Psoas muscle (tissue), 8 donors: Measurements from ENCODE around the gene GPC6. TPM values are rescaled to one million over a fixed set of nuclear protein-coding genes. Genes with fewer than 3 reads are reported as not detected.

Experiments
- ATAC-seq, 4 donors: fragments of 200-7000 bp; cut with Tn5 transposase; one replicate each; pipeline ENCODE4 v1.9.1; 2020; ENCODE audit warnings: moderate library complexity in 3 of 4, mild to moderate bottlenecking in 2 of 4
- DNase-seq, 2 donors: peaks; one replicate each; pipeline ENCODE4 v3.0.0-alpha.2; 2020
- H3K27ac ChIP-seq: fragments of 200-600 bp; one replicate; pipeline ENCODE4 v1.8.0; 2022
- H3K27me3 ChIP-seq, 3 donors: fragments of 200-600 bp in 1 of 3; one replicate each; pipeline versions ENCODE4 v1.6.1 to v1.8.0; 2013 to 2022; ENCODE audit warnings: low read length in 2 of 3, mild to moderate bottlenecking in 2 of 3, moderate library complexity in 1 of 3; ENCODE audit not compliant: insufficient read depth in 3 of 3
- H3K36me3 ChIP-seq, 2 donors: fragments of 200-600 bp in 1 of 2; one replicate each; pipeline versions ENCODE4 v1.6.1 to v1.8.0; 2013 to 2022; ENCODE audit warnings: low read depth in 1 of 2, mild to moderate bottlenecking in 1 of 2, moderate library complexity in 1 of 2; ENCODE audit not compliant: insufficient read depth in 1 of 2
- H3K4me1 ChIP-seq: fragments of 200-600 bp; one replicate; pipeline ENCODE4 v1.8.0; 2022
- H3K4me3 ChIP-seq: fragments of 200-600 bp; one replicate; pipeline ENCODE4 v1.8.0; 2022; ENCODE audit warnings: mild to moderate bottlenecking
- H3K9me3 ChIP-seq: fragments of 200-600 bp; one replicate; pipeline ENCODE4 v1.8.0; 2022
- CTCF ChIP-seq: fragments of 200-600 bp; IDR thresholded peaks from one replicate; pipeline ENCODE4 v1.8.0; 2022; ENCODE audit warnings: antibody characterized with exemption
- WGBS, 3 donors: extraction: QIAGEN DNeasy Blood & Tissue Kit; methylation state at CpG; one replicate each; pipeline versions ENCODE4 v1.1.6 to v1.1.7; 2013; 5-methylcytosine and 5-hydroxymethylcytosine counted together
- intact Hi-C, 2 donors: fragments of 100-400 bp; cut with DNase I; formaldehyde crosslinking; loops; one replicate each; pipeline versions ENCODE4 v1.11.0 to v1.14.2; 2022
- polyA plus RNA-seq, 3 donors: library from polyadenylated mRNA; stranded (reverse); fragments of 200-250 nt; gene quantifications; one replicate each; pipeline ENCODE4 v1.2.3, GENCODE V29; 2013
- total RNA-seq, 4 donors: library from RNA; stranded (reverse); fragmentation: NEBNext Ultra II Directional in 2 of 4; extraction: Animal tissue kit (Norgen Biotek cat#: 25700) in 2 of 4; gene quantifications; one replicate each; pipeline versions ENCODE4 v1.2.1 to v1.2.4, GENCODE V29; 2021 to 2023
- donor health status: healthy with polysubstance abuse.
- donor health status: DM: no; HTN: no; CAD: no; lungs with moderate emphysema.
- donor health status: Bipolar disorder and iron deficiency.
- donor health status: healthy.
- donor health status: DM: yes; HTN: yes; CAD: no.
- donor health status: DM: no; HTN: no; CAD: no.
- donor health status: DM: no; HTN: no; CAD: no.
- donor health status: DM: yes; HTN: yes; CAD: no.

The GPC6 gene
- total and polyA plus RNA-seq, 7 donors = 0.07 to 3.7 (median 0.57) TPM

- intact Hi-C loops = no loop called here
- Histone ChIP-seq H3K27ac (no peak overlapping the region), H3K4me1 (no peaks in the 10 kb centered on the region), H3K36me3 (no peaks in the 10 kb centered on the region), H3K9me3 (no peaks in the 10 kb centered on the region), H3K4me3 (no peak overlapping the region), H3K27me3 (no peaks in the 10 kb centered on the region)
- ATAC-seq = no peak
- 67 to 70% (median 68%) methylated on average over 3 of the region's 3 CpGs for WGBS, 3 donors
- DNase-seq = no peak
- TF ChIP-seq CTCF = no peak
Observed at GRCh38 chr13:93425411-93425810, 198.8 kb downstream of the GPC6 start.

GRCh38 chr13:93430381-93430780, 203.8 kb downstream of the GPC6 start:
- Histone ChIP-seq H3K9me3 (no peaks in the 10 kb centered on the region), H3K4me3 (no peak overlapping the region), H3K27me3 (no peaks in the 10 kb centered on the region), H3K36me3 (no peaks in the 10 kb centered on the region), H3K27ac (no peak overlapping the region), H3K4me1 (no peaks in the 10 kb centered on the region)
- no peak for DNase-seq
- no peak for ATAC-seq
- intact Hi-C loops = no loop called here
- no peak for TF ChIP-seq CTCF
- 65 to 69% (median 67%) methylated on average over 2 of the region's 2 CpGs for WGBS, 3 donors

- no peak for TF ChIP-seq CTCF
- intact Hi-C loops = no loop called here
- Histone ChIP-seq H3K27me3 (no peaks in the 10 kb centered on the region), H3K36me3 (no peaks in the 10 kb centered on the region), H3K27ac (no peak overlapping the region), H3K4me3 (no peak overlapping the region), H3K4me1 (no peaks in the 10 kb centered on the region), H3K9me3 (peaks cover 6% of the 10 kb centered on the region)
- 80 to 92% (median 86%) methylated on average over 3 of the region's 3 CpGs for WGBS, 3 donors
- DNase-seq (no peak), ATAC-seq (no peak)
Observed at GRCh38 chr13:93435651-93436050, 209.0 kb downstream of the GPC6 start.

GRCh38 chr13:93437081-93437480, 210.5 kb downstream of the GPC6 start:
- no peaks in the 10 kb centered on the region for H3K27me3 ChIP-seq
- TF ChIP-seq CTCF = no peak

GRCh38 chr13:93446238-93446637, 219.6 kb downstream of the GPC6 start:
- no peaks in the 10 kb centered on the region for H3K4me1 ChIP-seq
- no peaks in the 10 kb centered on the region for H3K9me3 ChIP-seq
- no peaks in the 10 kb centered on the region for H3K36me3 ChIP-seq
- 29 to 45% (median 42%) methylated on average over 2 of the region's 2 CpGs for WGBS, 3 donors
- no peak for TF ChIP-seq CTCF
- H3K27ac ChIP-seq = no peak overlapping the region
- DNase-seq (no peak), ATAC-seq (no peak)
- no peak overlapping the region for H3K4me3 ChIP-seq
- intact Hi-C loops = no loop called here
- H3K27me3 ChIP-seq = no peaks in the 10 kb centered on the region

More at GRCh38 chr13:93437081-93437480, 210.5 kb downstream of the GPC6 start:
- H3K36me3 ChIP-seq = no peaks in the 10 kb centered on the region
- H3K27ac ChIP-seq = no peak overlapping the region
- intact Hi-C loops = no loop called here
- no peak for DNase-seq
- 84 to 90% (median 85%) methylated on average over 4 of the region's 4 CpGs for WGBS, 3 donors
- peaks cover 6% of the 10 kb centered on the region for H3K9me3 ChIP-seq
- H3K4me1 ChIP-seq = no peaks in the 10 kb centered on the region
- ATAC-seq = no peak
- no peak overlapping the region for H3K4me3 ChIP-seq
